Measurements from ENCODE around the gene PNKP.
A peak's percentile ranks its signal among the peaks of the same experiment; 100 is the strongest.

Gene PNKP

GRCh38 chr19:49814010-49814409 is 53.4 kb downstream of the PNKP start:
- DNase-seq, result no peak

DNA sequence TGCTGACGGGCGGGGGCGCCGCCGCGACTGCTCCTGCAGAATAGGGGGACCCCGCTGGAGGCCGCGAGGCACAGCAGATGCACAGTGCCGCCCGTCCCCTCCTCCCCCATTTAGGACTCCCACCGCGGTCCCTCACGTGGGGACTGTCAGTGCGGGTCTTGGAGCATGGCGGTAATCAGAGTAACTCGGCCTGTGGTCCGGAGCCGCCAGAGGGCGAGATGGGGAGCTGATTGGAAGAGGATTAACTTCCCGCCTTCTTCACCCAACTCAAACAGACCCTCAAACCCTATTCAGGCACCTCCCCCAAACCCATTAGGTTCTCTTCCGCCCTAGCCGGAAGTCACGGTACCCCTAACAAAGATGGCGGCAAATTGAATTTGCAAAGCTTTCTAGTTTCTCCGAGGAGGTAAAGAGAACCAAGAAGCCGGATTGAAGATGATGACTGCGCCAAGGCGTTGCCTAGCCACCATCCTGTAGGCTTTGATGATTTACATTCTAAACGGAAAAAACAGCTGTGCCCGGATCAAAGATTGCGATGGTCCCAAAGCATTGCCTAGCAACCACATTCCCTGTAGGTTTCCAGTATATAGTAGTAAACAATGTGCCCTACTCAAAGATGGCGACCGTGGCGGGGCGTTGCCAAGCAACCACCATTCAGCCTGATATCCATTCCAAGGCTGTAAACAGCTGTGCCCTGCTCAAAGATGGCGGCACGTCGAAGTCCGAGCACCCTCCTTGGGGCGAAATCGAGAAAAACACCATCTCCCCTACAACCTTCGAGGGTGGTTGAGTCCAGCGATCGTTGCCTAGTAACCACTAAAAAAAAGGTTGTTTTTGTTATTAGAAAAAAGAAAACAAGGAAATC is 54.1 kb downstream of the PNKP start, which contains the start of gene FUZ:
Gene FUZ, minus strand, starts transcription at position 296 of the 865 bp plus-strand sequence. Its CDS starts 186 bp downstream, at position 110.
- DNase-seq, result peak; percentile 99

GRCh38 chr19:49812452-49812996 is 54.9 kb downstream of the PNKP start:
- no peak for DNase-seq

GRCh38 chr19:49811328-49811727 is 56.0 kb downstream of the PNKP start:
- DNase-seq, result no peak

All from NCI-H446 treated with DMSO at 0.1 percent for 48 hours (cell line).